Body of pancreas (tissue), 4 donors: Measurements from ENCODE around the gene CCR2. TPM values are rescaled to one million over a fixed set of nuclear protein-coding genes. Genes with fewer than 3 reads are reported as not detected.
"Not testable (repeated sequence)": the region's sequence is repeated elsewhere in the genome, so short reads cannot be mapped to it uniquely, and the experiment has no call there.

Source experiments
- ATAC-seq: fragments of 150-250 bp; one replicate; pipeline ENCODE4 v1.9.1; 2016
- DNase-seq, 4 donors: peaks; one replicate each; pipeline ENCODE4 v3.0.0-alpha.2; 2019
- H3K27ac ChIP-seq, 4 donors: fragments of 200-600 bp; sonication (generic); 1 replicate in 3 of 4; 2 replicates in 1 of 4; pipeline versions ENCODE4 v1.5.1 to v1.6.1; 2016 to 2019; ENCODE audit warnings: mild to moderate bottlenecking in 1 of 4, mixed read lengths in 1 of 4, moderate library complexity in 1 of 4
- H3K27me3 ChIP-seq, 2 donors: fragments of 200-600 bp; sonication (generic); one replicate each; pipeline ENCODE4 v1.6.0; 2016; ENCODE audit warnings: mild to moderate bottlenecking in 1 of 2
- H3K36me3 ChIP-seq, 2 donors: fragments of 200-600 bp; sonication (generic); replicated peaks in 1 of 2; 2 replicates each; pipeline ENCODE4 v1.5.1; 2016; ENCODE audit warnings: low read depth in 2 of 2; ENCODE audit not compliant: insufficient read depth in 1 of 2
- H3K4me1 ChIP-seq: fragments of 200-600 bp; sonication (generic); one replicate; pipeline ENCODE4 v1.6.0; 2016
- H3K4me3 ChIP-seq, 2 donors: fragments of 200-600 bp; sonication (generic); 1 replicate in 1 of 2; 2 replicates in 1 of 2; pipeline ENCODE4 v1.5.1; 2016 to 2019
- H3K9me3 ChIP-seq, 3 donors: fragments of 200-600 bp; sonication (generic); 1 replicate in 2 of 3; 2 replicates in 1 of 3; pipeline ENCODE4 v1.5.1; 2016
- CTCF ChIP-seq, 7 experiments: fragments of 450-650 bp in 4 of 7; fragments of 200-600 bp in 3 of 7; sonication (generic) in 3 of 7; IDR thresholded peaks; one replicate each; pipeline ENCODE4 v1.5.1; 2016 to 2019; ENCODE audit warnings: antibody characterized with exemption in 7 of 7
- POLR2A ChIP-seq, 3 donors: fragments of 450-650 bp; IDR thresholded peaks; one replicate each; pipeline ENCODE4 v1.6.1; 2016; ENCODE audit warnings: antibody characterized with exemption in 3 of 3, mild to moderate bottlenecking in 2 of 3
- WGBS, 2 donors: methylation state at CpG; one replicate each; pipeline ENCODE4 v1.1.5; 2017; 5-methylcytosine and 5-hydroxymethylcytosine counted together
- intact Hi-C: fragments of 100-400 bp; cut with DNase I; formaldehyde crosslinking; loops from one replicate; pipeline ENCODE4 v1.15.1; 2023
- total RNA-seq, 2 donors: library from RNA; depleted of rRNA; stranded (reverse); fragments of >200 nt; gene quantifications; one replicate each; pipeline ENCODE4 v1.1.0, GENCODE V29; 2016

The CCR2 gene
- total RNA-seq, 2 donors from 2014 or later: 1.8 to 7.9 TPM

GRCh38 chr3:46383211-46383950 lies 29.5 kb downstream of the CCR2 start:
- intact Hi-C loops: no loop called here
- Histone ChIP-seq H3K4me3 (no peak overlapping the region), H3K4me1 (peaks cover 6% of the 10 kb centered on the region), H3K9me3 (no peaks in the 10 kb centered on the region), H3K27me3 (no peaks in the 10 kb centered on the region), H3K36me3 (no peaks in the 10 kb centered on the region), H3K27ac (no peak overlapping the region)
- WGBS, 2 donors: 71 to 79% methylated on average over 6 of the region's 6 CpGs
- no peak for DNase-seq
- TF ChIP-seq POLR2A (IDR thresholded peaks at IDR 0.05) (no peak), CTCF (IDR thresholded peaks at IDR 0.05) (no peak)
- ATAC-seq: no peak

- 62 to 66% methylated on average over 5 of the region's 5 CpGs for WGBS, 2 donors
- intact Hi-C loops: no loop called here
- no peaks in the 10 kb centered on the region for H3K9me3 ChIP-seq
- no peak overlapping the region for H3K4me3 ChIP-seq
- ATAC-seq (no peak), DNase-seq (no peak)
- H3K27ac ChIP-seq: no peak overlapping the region
- H3K36me3 ChIP-seq: no peaks in the 10 kb centered on the region
- H3K27me3 ChIP-seq: no peaks in the 10 kb centered on the region
- TF ChIP-seq POLR2A (IDR thresholded peaks at IDR 0.05) (no peak), CTCF (IDR thresholded peaks at IDR 0.05) (no peak)
- peaks cover 6% of the 10 kb centered on the region for H3K4me1 ChIP-seq
Observed at GRCh38 chr3:46383951-46384330, 30.0 kb downstream of the CCR2 start.

GRCh38 chr3:46386205-46386604 lies 32.3 kb downstream of the CCR2 start:
- WGBS, 2 donors: 14 to 24% methylated on average over 4 of the region's 4 CpGs
- Histone ChIP-seq H3K9me3 (no peaks in the 10 kb centered on the region), H3K4me3 (no peak overlapping the region), H3K27ac (no peak overlapping the region), H3K36me3 (no peaks in the 10 kb centered on the region), H3K4me1 (peaks cover 6% of the 10 kb centered on the region), H3K27me3 (no peaks in the 10 kb centered on the region)
- intact Hi-C loops: no loop called here
- DNase-seq: peak in 1 of 4 donors; percentile 25
- no peak for ATAC-seq
- TF ChIP-seq CTCF (IDR thresholded peaks at IDR 0.05) (no peak), POLR2A (IDR thresholded peaks at IDR 0.05) (no peak)

GRCh38 chr3:46388847-46389246 lies 34.9 kb downstream of the CCR2 start:
- H3K27ac ChIP-seq, intact Hi-C loops, H3K4me3 ChIP-seq, H3K9me3 ChIP-seq, H3K4me1 ChIP-seq, H3K36me3 ChIP-seq, ATAC-seq, H3K27me3 ChIP-seq, DNase-seq: not testable (repeated sequence)
- WGBS, 2 donors: 89 to 92% methylated on average over 4 of the region's 4 CpGs

GRCh38 chr3:46389306-46389705 lies 35.4 kb downstream of the CCR2 start:
- TF ChIP-seq POLR2A (IDR thresholded peaks at IDR 0.05): no peak
- no peak for TF ChIP-seq CTCF (IDR thresholded peaks at IDR 0.05)
- 78 to 84% methylated on average over 6 of the region's 6 CpGs for WGBS, 2 donors
- Histone ChIP-seq H3K27ac (no peak overlapping the region), H3K36me3 (no peaks in the 10 kb centered on the region), H3K27me3 (no peaks in the 10 kb centered on the region), H3K4me1 (peaks cover 6% of the 10 kb centered on the region), H3K4me3 (no peak overlapping the region), H3K9me3 (no peaks in the 10 kb centered on the region)
- DNase-seq: no peak
- intact Hi-C loops: no loop called here
- no peak for ATAC-seq

GRCh38 chr3:46391526-46391925 lies 37.6 kb downstream of the CCR2 start:
- DNase-seq, H3K4me3 ChIP-seq, H3K27me3 ChIP-seq, intact Hi-C loops, H3K27ac ChIP-seq, ATAC-seq, H3K9me3 ChIP-seq, H3K36me3 ChIP-seq, H3K4me1 ChIP-seq: not testable (repeated sequence)
- 89 to 94% methylated on average over 5 of the region's 5 CpGs for WGBS, 2 donors
